Natural killer cell (primary cell): ENCODE data around the gene ADGRB3. TPM values are rescaled to one million over a fixed set of nuclear protein-coding genes. Genes with fewer than 3 reads are reported as not detected.

Experiments used
- ATAC-seq, 3 donors: fragments of 150-1000 bp in 2 of 3; fragments of 200-7000 bp in 1 of 3; cut with Tn5 transposase; 1 replicate in 1 of 3; 2 replicates in 2 of 3; pipeline ENCODE4 v1.10.0; 2021; ENCODE audit warnings: mild to moderate bottlenecking in 2 of 3, moderate library complexity in 2 of 3
- DNase-seq, 2 donors: peaks; one replicate each; pipeline versions ENCODE4 v3.0.0 to v3.0.0-alpha.2; 2013 to 2021; ENCODE audit warnings: mixed read lengths in 1 of 2
- H3K27ac ChIP-seq: one replicate; pipeline ENCODE4 v1.5.1; 2013; ENCODE audit warnings: mild to moderate bottlenecking, low read length
- H3K27me3 ChIP-seq: one replicate; pipeline ENCODE4 v1.6.1; 2013; ENCODE audit warnings: low read length; ENCODE audit not compliant: control insufficient read depth, insufficient read depth
- H3K36me3 ChIP-seq: one replicate; pipeline ENCODE4 v1.6.1; 2013; ENCODE audit warnings: low read length; ENCODE audit not compliant: control insufficient read depth, insufficient read depth
- H3K4me1 ChIP-seq: one replicate; pipeline ENCODE4 v1.6.1; 2013; ENCODE audit warnings: low read length; ENCODE audit not compliant: control insufficient read depth, insufficient read depth
- H3K4me3 ChIP-seq: one replicate; pipeline ENCODE4 v1.5.1; 2013; ENCODE audit warnings: low read length
- H3K9me3 ChIP-seq: one replicate; pipeline ENCODE4 v1.6.1; 2013; ENCODE audit warnings: low read length; ENCODE audit not compliant: control insufficient read depth, insufficient read depth
- H3K27ac Mint-ChIP-seq, 2 donors: one replicate each; pipeline ENCODE4 v1.8.0; 2022; ENCODE audit warnings: mild to moderate bottlenecking in 2 of 2, mixed read lengths in 2 of 2, moderate library complexity in 1 of 2
- H3K27me3 Mint-ChIP-seq, 2 donors: one replicate each; pipeline ENCODE4 v1.8.0; 2022; ENCODE audit warnings: low read depth in 2 of 2, mixed read lengths in 2 of 2
- H3K36me3 Mint-ChIP-seq: one replicate; pipeline ENCODE4 v1.8.0; 2022; ENCODE audit warnings: mixed read lengths
- H3K4me1 Mint-ChIP-seq, 2 donors: one replicate each; pipeline ENCODE4 v1.8.0; 2022; ENCODE audit warnings: mixed read lengths in 2 of 2
- H3K4me3 Mint-ChIP-seq: one replicate; pipeline ENCODE4 v1.8.0; 2022; ENCODE audit warnings: mild to moderate bottlenecking, moderate library complexity, mixed read lengths
- H3K9me3 Mint-ChIP-seq, 2 donors: one replicate each; pipeline ENCODE4 v1.8.0; 2022; ENCODE audit warnings: mixed read lengths in 2 of 2
- CTCF ChIP-seq: fragments of 200-600 bp; IDR thresholded peaks from one replicate; pipeline ENCODE4 v1.8.0; 2022; ENCODE audit warnings: antibody characterized with exemption
- WGBS: methylation state at CpG from one replicate; pipeline ENCODE4 v1.1.7; 2013; ENCODE audit warnings: missing lambda C conversion rate; ENCODE audit not compliant: insufficient coverage; 5-methylcytosine and 5-hydroxymethylcytosine counted together
- intact Hi-C: fragments of 100-400 bp; cut with micrococcal nuclease; formaldehyde crosslinking; loops from one replicate; pipeline ENCODE4 v1.14.2; 2022
- total RNA-seq, 4 donors: library from RNA; stranded (reverse); fragments of 120-200 nt in 1 of 4; gene quantifications; one replicate each; pipeline versions ENCODE4 v1.2.3 to v1.2.4, GENCODE V29; 2013 to 2022

The ADGRB3 gene
- total RNA-seq: not detected
- total RNA-seq (2013): 0.09 TPM

GRCh38 chr6:68634726-68635411, at the start of gene ADGRB3:
TSS of gene ADGRB3 (plus strand) at chr6:68635282. CDS start at chr6:68638676, 3,394 bp downstream.
- Histone ChIP-seq H3K27ac (no peak within 1 kb of the TSS), H3K4me3 (peak within 1 kb of the TSS; percentile 25), H3K27me3 (peaks cover 16% of the 10 kb centered on the region), H3K9me3 (no peaks in the 10 kb centered on the region), H3K4me1 (peaks cover 17% of the 10 kb centered on the region), H3K36me3 (no peaks in the 10 kb centered on the region)
- TF ChIP-seq CTCF: no peak
- no peaks in the 10 kb centered on the region for H3K36me3 Mint-ChIP-seq
- peaks cover 24 to 32% of the 10 kb centered on the region in 2 donors for H3K27me3 Mint-ChIP-seq
- DNase-seq: peak in 1 of 2 donors; percentile 43
- intact Hi-C loops: no loop called here
- H3K4me3 Mint-ChIP-seq: peak within 1 kb of the TSS; percentile 79
- peaks cover 5 to 7% of the 10 kb centered on the region in 2 donors for H3K9me3 Mint-ChIP-seq
- peak within 1 kb of the TSS in 1 of 2 donors; percentile 37 for H3K27ac Mint-ChIP-seq
- ATAC-seq: peak; percentile 64 to 79 (median 75)
- H3K4me1 Mint-ChIP-seq: peaks cover 28% of the 10 kb centered on the region in 2 donors
- WGBS: under 1% methylated on average over 76 of the region's 79 CpGs

GRCh38 chr6:68593558-68593957, 41.5 kb upstream of the ADGRB3 start:
- Mint-ChIP-seq H3K27me3 (no peaks in the 10 kb centered on the region), H3K4me3 (no peak overlapping the region), H3K9me3 (peaks cover 13 to 23% of the 10 kb centered on the region in 2 donors), H3K36me3 (peaks cover 30% of the 10 kb centered on the region), H3K27ac (no peak overlapping the region), H3K4me1 (no peaks in the 10 kb centered on the region)
- Histone ChIP-seq H3K4me3 (no peak overlapping the region), H3K27ac (no peak overlapping the region), H3K9me3 (peaks cover 6% of the 10 kb centered on the region), H3K36me3 (no peaks in the 10 kb centered on the region), H3K4me1 (no peaks in the 10 kb centered on the region), H3K27me3 (no peaks in the 10 kb centered on the region)
- no peak for DNase-seq
- intact Hi-C loops: no loop called here
- no CpG with 5 or more reads among the region's 1 CpG for WGBS
- TF ChIP-seq CTCF: no peak
- no peak for ATAC-seq

GRCh38 chr6:68597642-68598041, 37.4 kb upstream of the ADGRB3 start:
- no peak overlapping the region for H3K4me3 Mint-ChIP-seq
- H3K4me1 Mint-ChIP-seq: no peaks in the 10 kb centered on the region
- TF ChIP-seq CTCF: no peak
- no peak overlapping the region for H3K27ac Mint-ChIP-seq
- H3K27ac ChIP-seq: no peak overlapping the region
- no peaks in the 10 kb centered on the region for H3K4me1 ChIP-seq
- H3K27me3 ChIP-seq: no peaks in the 10 kb centered on the region
- WGBS: 59% methylated on average over 2 of the region's 3 CpGs
- ATAC-seq: no peak
- H3K36me3 ChIP-seq: no peaks in the 10 kb centered on the region
- H3K9me3 Mint-ChIP-seq: peaks cover 13 to 14% of the 10 kb centered on the region in 2 donors
- intact Hi-C loops: no loop called here
- H3K4me3 ChIP-seq: no peak overlapping the region
- peaks cover 24% of the 10 kb centered on the region for H3K36me3 Mint-ChIP-seq
- no peaks in the 10 kb centered on the region for H3K27me3 Mint-ChIP-seq
- no peaks in the 10 kb centered on the region for H3K9me3 ChIP-seq
- DNase-seq: no peak

- DNase-seq (no peak), ATAC-seq (no peak)
- Histone ChIP-seq H3K4me3 (no peak overlapping the region), H3K4me1 (no peaks in the 10 kb centered on the region), H3K27ac (no peak overlapping the region), H3K9me3 (no peaks in the 10 kb centered on the region), H3K36me3 (no peaks in the 10 kb centered on the region), H3K27me3 (no peaks in the 10 kb centered on the region)
- Mint-ChIP-seq H3K4me1 (no peaks in the 10 kb centered on the region), H3K4me3 (no peak overlapping the region), H3K27me3 (no peaks in the 10 kb centered on the region), H3K27ac (no peak overlapping the region), H3K36me3 (no peaks in the 10 kb centered on the region), H3K9me3 (peaks cover 0 to 4% of the 10 kb centered on the region in 2 donors)
- TF ChIP-seq CTCF: no peak
- intact Hi-C loops: no loop called here
Observed at GRCh38 chr6:68615938-68616337, 19.1 kb upstream of the ADGRB3 start.
